SK-N-SH (cell line): Measurements from ENCODE around the gene LARP6. TPM values are rescaled to one million over a fixed set of nuclear protein-coding genes. Genes with fewer than 3 reads are reported as not detected.

ENCODE experiments used
- CTCF ChIA-PET: fragments of 300-600, 350-600 bp; formaldehyde crosslinking; extraction: SDS; loops from one replicate; lab custom pipeline; 2021; lab: Yijun Ruan, JAX
- POLR2A ChIA-PET: fragments of 350-600 bp; sonication (Branson Sonifier 250); formaldehyde crosslinking; extraction: SDS; loops from one replicate; lab custom pipeline; 2020; ENCODE audit warnings: antibody characterized with exemption, inconsistent platforms; lab: Yijun Ruan, JAX
- DNase-seq: peaks from one replicate; pipeline ENCODE4 v3.0.0; 2012
- H2AFZ ChIP-seq: fragments of 200-600 bp; sonication (generic); 2 replicates; pipeline ENCODE4 v1.8.1; 2016; ENCODE audit warnings: antibody characterized with exemption, mild to moderate bottlenecking, low read depth
- H3F3A ChIP-seq: fragments of 200-600 bp; sonication (generic); replicated peaks from 2 replicates; pipeline ENCODE3; 2016; ENCODE audit warnings: antibody characterized with exemption, mild to moderate bottlenecking; ENCODE audit not compliant: insufficient read depth
- H3K27ac ChIP-seq, 2 experiments: fragments of 200-500 bp in 1 of 2; fragments of 200-600 bp in 1 of 2; sonication (Bioruptor generic) in 1 of 2; sonication (generic), shearing (Covaris generic) in 1 of 2; 2 replicates each; pipeline versions ENCODE4 v1.5.1 to v1.6.1; 2014 to 2016; ENCODE audit warnings: low read depth in 2 of 2, inconsistent platforms in 1 of 2, low read length in 1 of 2, mild to moderate bottlenecking in 1 of 2, mixed read lengths in 1 of 2
- H3K27me3 ChIP-seq: fragments of 200-600 bp; sonication (generic), shearing (Covaris generic); 2 replicates; pipeline ENCODE4 v1.6.1; 2016; ENCODE audit warnings: mixed run types; ENCODE audit not compliant: insufficient read depth
- H3K36me3 ChIP-seq, 2 experiments: fragments of 200-500 bp in 1 of 2; fragments of 200-600 bp in 1 of 2; sonication (Bioruptor generic) in 1 of 2; sonication (generic) in 1 of 2; replicated peaks in 1 of 2; 2 replicates each; pipeline versions ENCODE3 to v1.5.1; 2014 to 2016; ENCODE audit warnings: low read length in 1 of 2, mild to moderate bottlenecking in 1 of 2; ENCODE audit not compliant: insufficient read depth in 2 of 2, control insufficient read depth in 1 of 2
- H3K4me1 ChIP-seq, 2 experiments: fragments of 200-500 bp in 1 of 2; fragments of 200-600 bp in 1 of 2; sonication (Bioruptor generic) in 1 of 2; sonication (generic), shearing (Covaris generic) in 1 of 2; 2 replicates each; pipeline versions ENCODE4 v1.5.1 to v1.6.1; 2014 to 2016; ENCODE audit warnings: low read depth in 1 of 2, low read length in 1 of 2, mixed run types in 1 of 2; ENCODE audit not compliant: insufficient read depth in 2 of 2, control insufficient read depth in 1 of 2
- H3K4me2 ChIP-seq: fragments of 200-600 bp; sonication (generic), shearing (Covaris generic); 2 replicates; pipeline ENCODE4 v1.6.1; 2017; ENCODE audit warnings: mixed run types
- H3K4me3 ChIP-seq, 2 experiments: fragments of 200-500 bp in 1 of 2; fragments of 200-600 bp in 1 of 2; sonication (Bioruptor generic) in 1 of 2; sonication (generic), shearing (Covaris generic) in 1 of 2; 2 replicates each; pipeline versions ENCODE4 v1.5.1 to v1.8.1; 2014 to 2016; ENCODE audit warnings: low read depth in 2 of 2, inconsistent platforms in 1 of 2, low read length in 1 of 2, mild to moderate bottlenecking in 1 of 2, mixed read lengths in 1 of 2, moderate library complexity in 1 of 2
- H3K79me2 ChIP-seq: fragments of 200-600 bp; sonication (generic); 2 replicates; pipeline ENCODE4 v1.8.1; 2017; ENCODE audit warnings: mild to moderate bottlenecking; ENCODE audit not compliant: insufficient read depth
- H3K9ac ChIP-seq: fragments of 200-600 bp; sonication (generic); 2 replicates; pipeline ENCODE4 v1.6.1; 2017; ENCODE audit warnings: mixed run types
- H3K9me2 ChIP-seq: fragments of 200-600 bp; sonication (generic); 2 replicates; pipeline ENCODE4 v1.6.1; 2017; ENCODE audit warnings: mixed run types
- H3K9me3 ChIP-seq: fragments of 200-600 bp; sonication (generic); 2 replicates; pipeline ENCODE4 v1.6.1; 2017; ENCODE audit warnings: mixed run types, mild to moderate bottlenecking, moderate library complexity
- H4K20me1 ChIP-seq: fragments of 200-600 bp; sonication (generic); 2 replicates; pipeline ENCODE4 v1.6.1; 2017; ENCODE audit warnings: mild to moderate bottlenecking, mixed run types; ENCODE audit not compliant: insufficient read depth
- CHD2 ChIP-seq: fragments of 150-350 bp; IDR thresholded peaks from 2 replicates; pipeline ENCODE4 v1.6.1; 2018; ENCODE audit warnings: low read length; ENCODE audit not compliant: partially characterized antibody
- ELF1 ChIP-seq: IDR thresholded peaks from 2 replicates; pipeline ENCODE4 v1.4.0; 2012
- EP300 ChIP-seq, 2 experiments: IDR thresholded peaks; 2 replicates each; pipeline versions ENCODE4 v1.4.0 to v1.6.1; 2012; ENCODE audit warnings: borderline replicate concordance in 1 of 2, low read depth in 1 of 2, low read length in 1 of 2
- EZH2phosphoT487 ChIP-seq: fragments of 200-600 bp; sonication (generic); IDR thresholded peaks from 2 replicates; pipeline ENCODE4 v1.6.1; 2017; ENCODE audit warnings: low read depth, mixed run types, mild to moderate bottlenecking, antibody characterized with exemption, moderate library complexity, borderline replicate concordance
- FOXJ3 ChIP-seq: sonication (generic); formaldehyde crosslinking; IDR thresholded peaks from 2 replicates; pipeline ENCODE4 v1.5.1; 2020; ENCODE audit warnings: mild to moderate bottlenecking, missing genetic modification reagents
- GABPA ChIP-seq: IDR thresholded peaks from 2 replicates; pipeline ENCODE4 v1.4.0; 2012; ENCODE audit warnings: low read depth, mild to moderate bottlenecking
- JUND ChIP-seq: IDR thresholded peaks from 2 replicates; pipeline ENCODE4 v1.4.0; 2012
- MXI1 ChIP-seq: IDR thresholded peaks from 2 replicates; pipeline ENCODE4 v1.6.1; 2012; ENCODE audit warnings: mild to moderate bottlenecking, low read depth, low read length, improper control_type of control experiment
- NFIC ChIP-seq: IDR thresholded peaks from 2 replicates; pipeline ENCODE4 v1.4.0; 2012; ENCODE audit warnings: borderline replicate concordance
- NRF1 ChIP-seq: IDR thresholded peaks from 2 replicates; pipeline ENCODE4 v1.6.1; 2012; ENCODE audit warnings: low read depth, mild to moderate bottlenecking, low read length
- RAD21 ChIP-seq: IDR thresholded peaks from 2 replicates; pipeline ENCODE4 v1.6.1; 2012; ENCODE audit warnings: mild to moderate bottlenecking, low read length
- RCOR1 ChIP-seq: fragments of 150-350 bp; IDR thresholded peaks from 2 replicates; pipeline ENCODE4 v1.6.1; 2017; ENCODE audit warnings: antibody characterized with exemption, low read length
- SIN3A ChIP-seq: IDR thresholded peaks from 2 replicates; pipeline ENCODE4 v1.6.1; 2012; ENCODE audit warnings: low read depth, mild to moderate bottlenecking, low read length, moderate library complexity, borderline replicate concordance
- SMC3 ChIP-seq: IDR thresholded peaks from 2 replicates; pipeline ENCODE4 v1.6.1; 2012; ENCODE audit warnings: low read depth, low read length, improper control_type of control experiment
- TAF1 ChIP-seq: IDR thresholded peaks from 2 replicates; pipeline ENCODE4 v1.6.1; 2012; ENCODE audit warnings: low read depth, mild to moderate bottlenecking, low read length, moderate library complexity, borderline replicate concordance
- TEAD4 ChIP-seq: IDR thresholded peaks from 2 replicates; pipeline ENCODE4 v1.4.0; 2012; ENCODE audit warnings: mild to moderate bottlenecking, borderline replicate concordance; ENCODE audit not compliant: insufficient read depth
- YY1 ChIP-seq: IDR thresholded peaks from 2 replicates; pipeline ENCODE4 v1.4.0; 2012; ENCODE audit warnings: low read depth, mild to moderate bottlenecking
- WGBS: methylation state at CpG from one replicate; pipeline ENCODE4 v1.1.6; 2017; ENCODE audit warnings: low lambda C conversion rate; 5-methylcytosine and 5-hydroxymethylcytosine counted together
- polyA plus RNA-seq, 3 experiments: library from polyadenylated mRNA; depleted of rRNA; stranded (reverse); fragments of >200 nt; gene quantifications; 2 replicates each; pipeline ENCODE4 v1.2.3, GENCODE V29; 2012
- TF ChIP-seq, protein P1 (sequence below): IDR thresholded peaks from 2 replicates; pipeline ENCODE4 v1.4.0; 2012; ENCODE audit warnings: low read depth
- TF ChIP-seq, protein P2 (sequence below): IDR thresholded peaks from 2 replicates; pipeline ENCODE4 v1.6.1; 2012; ENCODE audit warnings: mild to moderate bottlenecking, low read depth, low read length, moderate library complexity
- TF ChIP-seq, protein P3 (sequence below): fragments of 200-600 bp; sonication (generic); IDR thresholded peaks from 2 replicates; pipeline ENCODE4 v1.6.1; 2017; ENCODE audit warnings: antibody characterized with exemption, mild to moderate bottlenecking, moderate library complexity

LARP6 gene
- polyA plus RNA-seq (2012; rRNA removed), result 193 and 236 TPM in 2 replicates
- polyA plus RNA-seq (2012; cell fraction: cytosol; rRNA removed), result 223 and 271 TPM in 2 replicates
- polyA plus RNA-seq (2012; cell fraction: nucleus; rRNA removed), result 118 and 123 TPM in 2 replicates

- Histone ChIP-seq H3K9ac (peak within 1 kb of the TSS; percentile 94), H3K27me3 (no peaks in the 10 kb centered on the region), H3K27ac (peak within 1 kb of the TSS; percentile 86 to 97), H3K36me3 (peaks cover 20 to 27% of the 10 kb centered on the region in 2 experiments), H3K4me2 (peak within 1 kb of the TSS; percentile 85), H3K79me2 (peaks cover 52% of the 10 kb centered on the region), H3K4me1 (peaks cover 16 to 24% of the 10 kb centered on the region in 2 experiments), H3K9me3 (no peaks in the 10 kb centered on the region), H2AFZ (peak within 1 kb of the TSS; percentile 63), H3F3A (peaks cover 51% of the 10 kb centered on the region), H3K4me3 (peak within 1 kb of the TSS; percentile 81 to 86), H3K9me2 (no peaks in the 10 kb centered on the region), H4K20me1 (peaks cover 12% of the 10 kb centered on the region; the same call in 1 of the 2 replicates)
- peak; percentile 96 for DNase-seq
- ChIA-PET CTCF (interaction anchor here (0.6 to 5.7 kb wide), 9 partner anchors 8 to 43 kb away, joined by 3 to 27 read pairs (median 4); no protein-coding TSS in a partner anchor), POLR2A (interaction anchor here (3.8 kb wide), 1 partner anchor 15 kb away, joined by 21 read pairs; no protein-coding TSS in a partner anchor)
- TF ChIP-seq SIN3A, result no peak; the same call in 1 of the 2 replicates
- TF ChIP-seq MXI1, result peak; percentile 52
- peak in 1 of 2 experiments; percentile 55; a peak in 1 of 4 replicates for TF ChIP-seq EP300 (IDR thresholded peaks at IDR 0.05; ENCODE audit: borderline replicate concordance in 1 of 2, low read depth in 1 of 2, low read length in 1 of 2)
- TF ChIP-seq, protein P1, sequence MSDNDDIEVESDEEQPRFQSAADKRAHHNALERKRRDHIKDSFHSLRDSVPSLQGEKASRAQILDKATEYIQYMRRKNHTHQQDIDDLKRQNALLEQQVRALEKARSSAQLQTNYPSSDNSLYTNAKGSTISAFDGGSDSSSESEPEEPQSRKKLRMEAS, result 0 out of 2 replicates have a peak, but pooled peaks have one; percentile 12
- 0 out of 2 replicates have a peak, but pooled peaks have one; percentile 23 for TF ChIP-seq TAF1
- TF ChIP-seq NRF1, result peak; percentile 42
- 5% methylated on average over 30 of the region's 78 CpGs for WGBS
These were observed at the start of gene LARP6 for GRCh38 chr15:70853973-70854665. LARP6 (minus strand) TSS chr15:70854157; CDS start chr15:70854088, 69 bp downstream.

DNA sequence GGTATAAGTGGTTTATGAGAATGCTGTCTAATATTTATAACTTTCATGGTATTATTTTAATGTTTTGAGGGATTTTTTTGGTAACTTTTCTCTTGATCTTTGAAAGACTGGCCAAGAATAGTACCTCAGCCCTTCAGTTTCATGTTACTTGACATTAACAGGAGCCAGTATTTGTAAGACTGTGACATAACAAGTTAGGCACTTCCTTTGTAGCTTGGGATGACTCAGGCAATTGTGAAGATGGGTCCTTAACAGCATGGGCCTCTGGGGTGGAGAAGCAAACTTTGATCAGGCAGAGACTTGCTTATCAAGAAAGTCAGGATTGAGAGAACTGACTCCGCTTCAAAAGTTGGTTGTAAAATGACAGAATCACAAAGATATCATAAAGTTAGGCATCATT, 48.1 kb upstream of the LARP6 start:
- H3K9ac ChIP-seq, result peak overlapping the region; percentile 39
- H4K20me1 ChIP-seq, result no peaks in the 10 kb centered on the region
- ChIA-PET CTCF (no interaction called here), POLR2A (no interaction called here)
- no peaks in the 10 kb centered on the region for H3K27me3 ChIP-seq
- DNase-seq, result no peak
- H3K4me1 ChIP-seq, result peaks cover 2 to 19% of the 10 kb centered on the region in 2 experiments
- peak overlapping the region; percentile 20; the same call in 1 of the 2 replicates for H3K4me2 ChIP-seq
- H3K79me2 ChIP-seq, result no peaks in the 10 kb centered on the region
- H3K4me3 ChIP-seq, result no peak overlapping the region
- 0 out of 2 replicates have a peak, but pooled peaks cover 6% of the 10 kb centered on the region for H3K9me3 ChIP-seq
- peaks cover 28% of the 10 kb centered on the region for H3F3A ChIP-seq
- H2AFZ ChIP-seq, result peak overlapping the region; percentile 61
- peaks cover 50 to 51% of the 10 kb centered on the region in 2 experiments for H3K36me3 ChIP-seq
- WGBS, result 58% methylated on average over 1 of the region's 1 CpG
- H3K9me2 ChIP-seq, result no peaks in the 10 kb centered on the region
- H3K27ac ChIP-seq, result peak overlapping the region; percentile 76 to 86
- TF ChIP-seq TEAD4, result no peak
- no peak for TF ChIP-seq MXI1
- no peak for TF ChIP-seq CHD2
- no peak for TF ChIP-seq ELF1
- TF ChIP-seq, protein P2, sequence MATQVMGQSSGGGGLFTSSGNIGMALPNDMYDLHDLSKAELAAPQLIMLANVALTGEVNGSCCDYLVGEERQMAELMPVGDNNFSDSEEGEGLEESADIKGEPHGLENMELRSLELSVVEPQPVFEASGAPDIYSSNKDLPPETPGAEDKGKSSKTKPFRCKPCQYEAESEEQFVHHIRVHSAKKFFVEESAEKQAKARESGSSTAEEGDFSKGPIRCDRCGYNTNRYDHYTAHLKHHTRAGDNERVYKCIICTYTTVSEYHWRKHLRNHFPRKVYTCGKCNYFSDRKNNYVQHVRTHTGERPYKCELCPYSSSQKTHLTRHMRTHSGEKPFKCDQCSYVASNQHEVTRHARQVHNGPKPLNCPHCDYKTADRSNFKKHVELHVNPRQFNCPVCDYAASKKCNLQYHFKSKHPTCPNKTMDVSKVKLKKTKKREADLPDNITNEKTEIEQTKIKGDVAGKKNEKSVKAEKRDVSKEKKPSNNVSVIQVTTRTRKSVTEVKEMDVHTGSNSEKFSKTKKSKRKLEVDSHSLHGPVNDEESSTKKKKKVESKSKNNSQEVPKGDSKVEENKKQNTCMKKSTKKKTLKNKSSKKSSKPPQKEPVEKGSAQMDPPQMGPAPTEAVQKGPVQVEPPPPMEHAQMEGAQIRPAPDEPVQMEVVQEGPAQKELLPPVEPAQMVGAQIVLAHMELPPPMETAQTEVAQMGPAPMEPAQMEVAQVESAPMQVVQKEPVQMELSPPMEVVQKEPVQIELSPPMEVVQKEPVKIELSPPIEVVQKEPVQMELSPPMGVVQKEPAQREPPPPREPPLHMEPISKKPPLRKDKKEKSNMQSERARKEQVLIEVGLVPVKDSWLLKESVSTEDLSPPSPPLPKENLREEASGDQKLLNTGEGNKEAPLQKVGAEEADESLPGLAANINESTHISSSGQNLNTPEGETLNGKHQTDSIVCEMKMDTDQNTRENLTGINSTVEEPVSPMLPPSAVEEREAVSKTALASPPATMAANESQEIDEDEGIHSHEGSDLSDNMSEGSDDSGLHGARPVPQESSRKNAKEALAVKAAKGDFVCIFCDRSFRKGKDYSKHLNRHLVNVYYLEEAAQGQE, result no peak
- peak; percentile 91 for TF ChIP-seq JUND
- TF ChIP-seq SMC3, result no peak
- no peak for TF ChIP-seq FOXJ3 (CRISPR knock-in tag)
- TF ChIP-seq TAF1, result peak; percentile 22; the same call in 1 of the 2 replicates
- peak; percentile 42; the same call in 1 of the 2 replicates for TF ChIP-seq NFIC
- no peak for TF ChIP-seq RCOR1
- no peak for TF ChIP-seq SIN3A
- TF ChIP-seq, protein P3, sequence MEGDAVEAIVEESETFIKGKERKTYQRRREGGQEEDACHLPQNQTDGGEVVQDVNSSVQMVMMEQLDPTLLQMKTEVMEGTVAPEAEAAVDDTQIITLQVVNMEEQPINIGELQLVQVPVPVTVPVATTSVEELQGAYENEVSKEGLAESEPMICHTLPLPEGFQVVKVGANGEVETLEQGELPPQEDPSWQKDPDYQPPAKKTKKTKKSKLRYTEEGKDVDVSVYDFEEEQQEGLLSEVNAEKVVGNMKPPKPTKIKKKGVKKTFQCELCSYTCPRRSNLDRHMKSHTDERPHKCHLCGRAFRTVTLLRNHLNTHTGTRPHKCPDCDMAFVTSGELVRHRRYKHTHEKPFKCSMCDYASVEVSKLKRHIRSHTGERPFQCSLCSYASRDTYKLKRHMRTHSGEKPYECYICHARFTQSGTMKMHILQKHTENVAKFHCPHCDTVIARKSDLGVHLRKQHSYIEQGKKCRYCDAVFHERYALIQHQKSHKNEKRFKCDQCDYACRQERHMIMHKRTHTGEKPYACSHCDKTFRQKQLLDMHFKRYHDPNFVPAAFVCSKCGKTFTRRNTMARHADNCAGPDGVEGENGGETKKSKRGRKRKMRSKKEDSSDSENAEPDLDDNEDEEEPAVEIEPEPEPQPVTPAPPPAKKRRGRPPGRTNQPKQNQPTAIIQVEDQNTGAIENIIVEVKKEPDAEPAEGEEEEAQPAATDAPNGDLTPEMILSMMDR, result no peak
- no peak for TF ChIP-seq RAD21
- peak; percentile 37; the same call in 1 of the 2 replicates for TF ChIP-seq GABPA
- no peak for TF ChIP-seq EZH2phosphoT487
- no peak for TF ChIP-seq YY1
